Peyer's patch (tissue), 4 donors: ENCODE data around the gene SPATA6L.

Experiments
- CTCF ChIP-seq, 6 experiments: fragments of 450-650 bp in 4 of 6; fragments of 200-600 bp in 2 of 6; sonication (generic) in 1 of 6; IDR thresholded peaks; one replicate each; pipeline ENCODE4 v1.5.1; 2017 to 2019; ENCODE audit warnings: antibody characterized with exemption in 6 of 6, mild to moderate bottlenecking in 3 of 6, moderate library complexity in 1 of 6
- POLR2A ChIP-seq, 2 donors: fragments of 450-650 bp; IDR thresholded peaks; one replicate each; pipeline ENCODE4 v1.5.1; 2017; ENCODE audit warnings: antibody characterized with exemption in 2 of 2, mild to moderate bottlenecking in 2 of 2, moderate library complexity in 2 of 2

GRCh38 chr9:4654538-4654937, 11.7 kb downstream of the SPATA6L start:
- TF ChIP-seq CTCF (IDR thresholded peaks at IDR 0.05) (no peak), POLR2A (IDR thresholded peaks at IDR 0.05) (no peak)
